ENCODE results near the gene IMP4.
"Not testable (repeated sequence)": the region's sequence is repeated elsewhere in the genome, so short reads cannot be mapped to it uniquely, and the experiment has no call there.

The IMP4 gene

GRCh38 chr2:130342533-130343275, at the start of gene IMP4:
TSS of gene IMP4 (plus strand) at chr2:130342897. CDS start at chr2:130342933, 36 bp downstream.
- peak; percentile 94 for DNase-seq (ENCODE audit: low read depth)

- no peak for DNase-seq (ENCODE audit: low read depth)
Observed at GRCh38 chr2:130300258-130300969, 42.3 kb upstream of the IMP4 start.

- DNase-seq (ENCODE audit: low read depth) = no peak
Observed at GRCh38 chr2:130300970-130301348, 41.7 kb upstream of the IMP4 start.

- DNase-seq (ENCODE audit: low read depth) = no peak
Observed at GRCh38 chr2:130302164-130302886, 40.4 kb upstream of the IMP4 start.

- DNase-seq (ENCODE audit: low read depth) = no peak
Observed at GRCh38 chr2:130303169-130303568, 39.5 kb upstream of the IMP4 start.

GRCh38 chr2:130304726-130305125, 38.0 kb upstream of the IMP4 start:
- DNase-seq (ENCODE audit: low read depth) = no peak

- DNase-seq (ENCODE audit: low read depth) = no peak
Observed at GRCh38 chr2:130307850-130308249, 34.8 kb upstream of the IMP4 start.

- no peak for DNase-seq (ENCODE audit: low read depth)
Observed at GRCh38 chr2:130310881-130311280, 31.8 kb upstream of the IMP4 start.

- no peak for DNase-seq (ENCODE audit: low read depth)
Observed at GRCh38 chr2:130313812-130314334, 28.8 kb upstream of the IMP4 start.

- no peak for DNase-seq (ENCODE audit: low read depth)
Observed at GRCh38 chr2:130314377-130314776, 28.3 kb upstream of the IMP4 start.

- DNase-seq (ENCODE audit: low read depth) = no peak
Observed at GRCh38 chr2:130316596-130316995, 26.1 kb upstream of the IMP4 start.

GRCh38 chr2:130318906-130319305, 23.8 kb upstream of the IMP4 start:
- DNase-seq (ENCODE audit: low read depth) = no peak

GRCh38 chr2:130319536-130319935, 23.2 kb upstream of the IMP4 start:
- DNase-seq (ENCODE audit: low read depth) = no peak

- DNase-seq (ENCODE audit: low read depth) = no peak
Observed at GRCh38 chr2:130327703-130328527, 14.8 kb upstream of the IMP4 start.

- DNase-seq (ENCODE audit: low read depth) = no peak
Observed at GRCh38 chr2:130328710-130329109, 14.0 kb upstream of the IMP4 start.

- peak; percentile 60 for DNase-seq (ENCODE audit: low read depth)
Observed at GRCh38 chr2:130332271-130333073, 10.2 kb upstream of the IMP4 start.

GRCh38 chr2:130333253-130333652, 9.4 kb upstream of the IMP4 start:
- DNase-seq (ENCODE audit: low read depth) = not testable (repeated sequence)

- DNase-seq (ENCODE audit: low read depth) = no peak
Observed at GRCh38 chr2:130334026-130334425, 8.7 kb upstream of the IMP4 start.

- DNase-seq (ENCODE audit: low read depth) = no peak
Observed at GRCh38 chr2:130335226-130335625, 7.5 kb upstream of the IMP4 start.

- DNase-seq (ENCODE audit: low read depth) = no peak
Observed at GRCh38 chr2:130336150-130336876, 6.4 kb upstream of the IMP4 start.

All from activated T-cell treated with anti-CD3 and anti-CD28 coated beads for 24 hours (primary cell).